Measurements from ENCODE around the gene DYRK1B. TPM values are rescaled to one million over a fixed set of nuclear protein-coding genes. Genes with fewer than 3 reads are reported as not detected.
"Not testable (repeated sequence)": the region's sequence is repeated elsewhere in the genome, so short reads cannot be mapped to it uniquely, and the experiment has no call there.

Gene DYRK1B
- total and polyA plus RNA-seq, 2 donors from 2014 or later, result 18.9 to 28.9 TPM

DNA sequence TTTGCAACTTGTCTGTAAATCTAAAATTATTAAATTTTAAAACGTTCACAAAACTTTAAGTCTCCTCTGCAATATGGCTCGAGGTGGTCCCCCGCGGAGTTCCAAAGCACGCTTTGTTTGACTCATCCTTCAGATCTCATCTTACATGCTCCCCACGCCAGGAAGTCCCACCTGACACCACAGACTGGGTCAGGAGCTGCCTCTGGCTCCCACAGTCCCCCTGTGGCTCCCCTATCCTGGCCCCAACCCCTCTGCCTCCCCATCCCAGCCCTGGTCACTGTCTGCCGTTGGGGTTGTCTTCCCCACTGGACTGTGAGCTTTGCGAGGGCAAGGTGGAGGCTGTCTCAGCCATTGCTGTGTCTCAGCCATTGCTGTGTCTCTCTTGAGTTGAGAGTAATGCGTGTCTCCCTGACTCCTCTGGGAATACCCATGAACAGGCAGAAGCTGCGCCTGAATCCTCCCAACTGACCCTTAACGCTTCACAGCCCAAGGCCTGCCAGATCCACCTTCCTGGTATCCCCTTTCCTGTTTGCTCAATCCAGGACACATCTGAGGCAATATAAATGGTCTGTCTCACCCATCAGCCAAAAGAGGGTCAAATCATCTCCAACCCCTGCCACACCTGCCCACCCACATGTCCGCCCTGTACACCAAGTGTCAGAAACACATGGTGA is 15.9 kb downstream of the DYRK1B start:
- H3K27me3 ChIP-seq (ENCODE audit: control insufficient read depth, insufficient read depth, low read length), result no peaks in the 10 kb centered on the region
- H3K36me3 ChIP-seq (ENCODE audit: control insufficient read depth in 2 of 3, insufficient read depth in 3 of 3, low read length in 3 of 3), result peaks cover 0 to 2% (median 0%) of the 10 kb centered on the region in 3 donors
- DNase-seq, result peak in 3 of 5 donors; percentile 42 to 64 (median 55)
- TF ChIP-seq, protein P1, sequence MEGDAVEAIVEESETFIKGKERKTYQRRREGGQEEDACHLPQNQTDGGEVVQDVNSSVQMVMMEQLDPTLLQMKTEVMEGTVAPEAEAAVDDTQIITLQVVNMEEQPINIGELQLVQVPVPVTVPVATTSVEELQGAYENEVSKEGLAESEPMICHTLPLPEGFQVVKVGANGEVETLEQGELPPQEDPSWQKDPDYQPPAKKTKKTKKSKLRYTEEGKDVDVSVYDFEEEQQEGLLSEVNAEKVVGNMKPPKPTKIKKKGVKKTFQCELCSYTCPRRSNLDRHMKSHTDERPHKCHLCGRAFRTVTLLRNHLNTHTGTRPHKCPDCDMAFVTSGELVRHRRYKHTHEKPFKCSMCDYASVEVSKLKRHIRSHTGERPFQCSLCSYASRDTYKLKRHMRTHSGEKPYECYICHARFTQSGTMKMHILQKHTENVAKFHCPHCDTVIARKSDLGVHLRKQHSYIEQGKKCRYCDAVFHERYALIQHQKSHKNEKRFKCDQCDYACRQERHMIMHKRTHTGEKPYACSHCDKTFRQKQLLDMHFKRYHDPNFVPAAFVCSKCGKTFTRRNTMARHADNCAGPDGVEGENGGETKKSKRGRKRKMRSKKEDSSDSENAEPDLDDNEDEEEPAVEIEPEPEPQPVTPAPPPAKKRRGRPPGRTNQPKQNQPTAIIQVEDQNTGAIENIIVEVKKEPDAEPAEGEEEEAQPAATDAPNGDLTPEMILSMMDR (IDR thresholded peaks at IDR 0.05; ENCODE audit: borderline replicate concordance, extremely low read depth, insufficient read depth), result no peak
- no peaks in the 10 kb centered on the region for H3K9me3 ChIP-seq (ENCODE audit: control insufficient read depth in 2 of 3, insufficient read depth in 1 of 3, low read length in 3 of 3)
- no peaks in the 10 kb centered on the region for H3K4me1 ChIP-seq (ENCODE audit: control insufficient read depth in 2 of 3, insufficient read depth in 2 of 3, low read depth in 1 of 3, low read length in 3 of 3)
- FAIRE-seq, result no peak
- H3K4me3 ChIP-seq (ENCODE audit: low read length in 3 of 3), result no peak overlapping the region
- H3K27ac ChIP-seq (ENCODE audit: low read depth in 2 of 2, low read length in 2 of 2), result no peak overlapping the region
- intact Hi-C loops (cut with DNase I), result no loop called here
- no peak overlapping the region for H3K9ac ChIP-seq (ENCODE audit: low read length in 3 of 3)

DNA sequence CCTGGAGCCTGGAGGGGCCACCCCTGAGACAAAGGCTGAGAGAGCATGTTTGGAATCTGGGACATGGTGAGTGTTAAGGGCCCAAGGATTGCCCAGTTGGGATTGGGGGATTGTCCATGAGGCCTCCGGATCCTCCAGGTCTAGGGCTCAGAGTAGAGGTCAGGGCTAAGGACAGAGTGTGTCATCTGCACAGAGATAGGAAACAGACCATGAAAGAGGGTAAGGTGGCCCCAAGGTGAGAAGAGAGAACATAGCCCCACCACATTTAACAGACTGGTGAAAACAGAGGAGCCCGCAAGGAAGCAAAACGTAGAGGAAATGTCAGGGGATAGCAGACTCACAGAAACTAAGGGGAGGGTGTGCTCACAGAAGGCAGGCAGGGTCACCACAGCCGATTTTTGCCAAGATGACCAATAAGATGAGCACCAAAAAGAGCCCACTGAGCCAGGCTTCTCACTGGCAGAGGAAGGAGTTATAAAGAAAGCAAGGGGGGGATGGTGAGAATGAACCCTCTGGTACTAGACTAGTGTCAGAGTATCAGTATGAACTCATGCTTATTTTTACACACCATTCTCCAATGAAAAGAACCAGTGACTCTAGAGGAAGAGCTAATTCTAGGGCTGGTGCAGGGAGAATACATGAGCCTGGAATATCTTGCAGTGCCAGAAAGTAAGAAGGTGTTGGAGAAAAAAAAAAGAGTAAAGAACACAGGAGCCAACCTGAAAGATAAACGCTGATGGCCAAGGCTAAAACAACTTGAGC is 17.5 kb downstream of the DYRK1B start:
- no peaks in the 10 kb centered on the region for H3K9me3 ChIP-seq (ENCODE audit: control insufficient read depth in 2 of 3, insufficient read depth in 1 of 3, low read length in 3 of 3)
- H3K4me1 ChIP-seq (ENCODE audit: control insufficient read depth in 2 of 3, insufficient read depth in 2 of 3, low read depth in 1 of 3, low read length in 3 of 3), result no peaks in the 10 kb centered on the region
- H3K27me3 ChIP-seq (ENCODE audit: control insufficient read depth, insufficient read depth, low read length), result no peaks in the 10 kb centered on the region
- TF ChIP-seq, protein P1 (IDR thresholded peaks at IDR 0.05; ENCODE audit: borderline replicate concordance, extremely low read depth, insufficient read depth), result no peak
- FAIRE-seq, result no peak
- H3K27ac ChIP-seq (ENCODE audit: low read depth in 2 of 2, low read length in 2 of 2), result no peak overlapping the region
- no peak overlapping the region for H3K4me3 ChIP-seq (ENCODE audit: low read length in 3 of 3)
- no peak overlapping the region for H3K9ac ChIP-seq (ENCODE audit: low read length in 3 of 3)
- DNase-seq, result no peak
- intact Hi-C loops (cut with DNase I), result no loop called here
- H3K36me3 ChIP-seq (ENCODE audit: control insufficient read depth in 2 of 3, insufficient read depth in 3 of 3, low read length in 3 of 3), result peaks cover 0 to 2% (median 0%) of the 10 kb centered on the region in 3 donors

GRCh38 chr19:39814595-39814994 is 19.4 kb downstream of the DYRK1B start:
- intact Hi-C loops (cut with DNase I), result no loop called here
- TF ChIP-seq, protein P1 (IDR thresholded peaks at IDR 0.05; ENCODE audit: borderline replicate concordance, extremely low read depth, insufficient read depth), result no peak
- Histone ChIP-seq H3K4me1 (ENCODE audit: control insufficient read depth in 2 of 3, insufficient read depth in 2 of 3, low read depth in 1 of 3, low read length in 3 of 3) (no peaks in the 10 kb centered on the region), H3K27ac (ENCODE audit: low read depth in 2 of 2, low read length in 2 of 2) (no peak overlapping the region), H3K27me3 (ENCODE audit: control insufficient read depth, insufficient read depth, low read length) (no peaks in the 10 kb centered on the region), H3K36me3 (ENCODE audit: control insufficient read depth in 2 of 3, insufficient read depth in 3 of 3, low read length in 3 of 3) (peaks cover 0 to 2% (median 0%) of the 10 kb centered on the region in 3 donors), H3K4me3 (ENCODE audit: low read length in 3 of 3) (no peak overlapping the region), H3K9me3 (ENCODE audit: control insufficient read depth in 2 of 3, insufficient read depth in 1 of 3, low read length in 3 of 3) (no peaks in the 10 kb centered on the region), H3K9ac (ENCODE audit: low read length in 3 of 3) (no peak overlapping the region)
- no peak for DNase-seq
- no peak for FAIRE-seq

- H3K27me3 ChIP-seq (ENCODE audit: control insufficient read depth, insufficient read depth, low read length); H3K9ac ChIP-seq (ENCODE audit: low read length in 3 of 3); DNase-seq; H3K9me3 ChIP-seq (ENCODE audit: control insufficient read depth in 2 of 3, insufficient read depth in 1 of 3, low read length in 3 of 3); H3K4me3 ChIP-seq (ENCODE audit: low read length in 3 of 3); H3K27ac ChIP-seq (ENCODE audit: low read depth in 2 of 2, low read length in 2 of 2); H3K36me3 ChIP-seq (ENCODE audit: control insufficient read depth in 2 of 3, insufficient read depth in 3 of 3, low read length in 3 of 3); FAIRE-seq; intact Hi-C loops (cut with DNase I); H3K4me1 ChIP-seq (ENCODE audit: control insufficient read depth in 2 of 3, insufficient read depth in 2 of 3, low read depth in 1 of 3, low read length in 3 of 3): not testable (repeated sequence)
These were observed 19.9 kb downstream of the DYRK1B start for GRCh38 chr19:39814111-39814510.
